GM23338 (cell line): Measurements from ENCODE around the gene CPT1A.

Source experiments
- CREB1 ChIP-seq: fragments of 250-450 bp; sonication (Bioruptor Pico); IDR thresholded peaks from 2 replicates; pipeline ENCODE4 v1.5.0; 2020; ENCODE audit warnings: low read depth, mild to moderate bottlenecking, moderate library complexity
- EZH2 ChIP-seq: fragments of 200-600 bp; sonication (generic); IDR thresholded peaks from one replicate; pipeline ENCODE4 v1.8.0; 2017; ENCODE audit warnings: antibody characterized with exemption, mild to moderate bottlenecking, low read depth; ENCODE audit not compliant: unreplicated experiment
- JUNB ChIP-seq: IDR thresholded peaks from one replicate; pipeline ENCODE4 v1.6.1; 2016; ENCODE audit warnings: antibody characterized with exemption; ENCODE audit not compliant: unreplicated experiment
- POLR2AphosphoS5 ChIP-seq: IDR thresholded peaks from 2 replicates; pipeline ENCODE4 v1.6.1; 2016; ENCODE audit warnings: antibody characterized with exemption, low read depth
- TF ChIP-seq, protein P1 (sequence below), 2 experiments: fragments of 200-600 bp in 1 of 2; sonication (generic) in 1 of 2; conservative IDR thresholded peaks; 2 replicates each; pipeline versions ENCODE4 v1.5.1 to v1.6.1; 2016 to 2017; ENCODE audit warnings: antibody characterized with exemption in 2 of 2, low read depth in 2 of 2, mild to moderate bottlenecking in 2 of 2, moderate library complexity in 1 of 2

DNA sequence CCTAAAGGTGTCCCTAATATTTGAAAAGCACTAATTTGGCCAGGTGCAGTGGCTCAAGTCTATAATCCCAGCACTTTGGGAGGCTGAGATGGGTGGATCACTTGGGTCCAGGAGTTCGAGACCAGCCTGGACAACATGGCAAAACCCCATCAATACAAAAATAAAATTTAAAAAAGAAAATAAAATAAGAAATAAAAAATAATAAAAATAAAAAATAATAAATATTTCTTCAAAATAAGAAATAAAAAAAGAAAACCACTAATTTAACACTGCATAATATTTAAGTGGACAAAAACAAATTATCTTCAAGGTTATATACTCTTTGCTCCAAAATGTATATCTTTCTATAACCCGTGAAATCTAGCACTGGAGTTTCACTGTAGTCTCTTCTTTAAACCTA is 32.9 kb downstream of the CPT1A start:
- TF ChIP-seq, protein P1, sequence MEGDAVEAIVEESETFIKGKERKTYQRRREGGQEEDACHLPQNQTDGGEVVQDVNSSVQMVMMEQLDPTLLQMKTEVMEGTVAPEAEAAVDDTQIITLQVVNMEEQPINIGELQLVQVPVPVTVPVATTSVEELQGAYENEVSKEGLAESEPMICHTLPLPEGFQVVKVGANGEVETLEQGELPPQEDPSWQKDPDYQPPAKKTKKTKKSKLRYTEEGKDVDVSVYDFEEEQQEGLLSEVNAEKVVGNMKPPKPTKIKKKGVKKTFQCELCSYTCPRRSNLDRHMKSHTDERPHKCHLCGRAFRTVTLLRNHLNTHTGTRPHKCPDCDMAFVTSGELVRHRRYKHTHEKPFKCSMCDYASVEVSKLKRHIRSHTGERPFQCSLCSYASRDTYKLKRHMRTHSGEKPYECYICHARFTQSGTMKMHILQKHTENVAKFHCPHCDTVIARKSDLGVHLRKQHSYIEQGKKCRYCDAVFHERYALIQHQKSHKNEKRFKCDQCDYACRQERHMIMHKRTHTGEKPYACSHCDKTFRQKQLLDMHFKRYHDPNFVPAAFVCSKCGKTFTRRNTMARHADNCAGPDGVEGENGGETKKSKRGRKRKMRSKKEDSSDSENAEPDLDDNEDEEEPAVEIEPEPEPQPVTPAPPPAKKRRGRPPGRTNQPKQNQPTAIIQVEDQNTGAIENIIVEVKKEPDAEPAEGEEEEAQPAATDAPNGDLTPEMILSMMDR (conservative IDR thresholded peaks at IDR 0.05; ENCODE audit: low read depth in 2 of 2): no peak
- TF ChIP-seq EZH2 (no peak), CREB1 (no peak), JUNB (no peak), POLR2AphosphoS5 (no peak)
